ENCODE measurements around the gene DPF3. TPM values are rescaled to one million over a fixed set of nuclear protein-coding genes. Genes with fewer than 3 reads are reported as not detected.

DPF3 gene
- total and polyA plus RNA-seq, 9 of the 15 experiments (the other 6 are each of a cell fraction or from before 2014, with no cell fraction given) = 0.21 to 4.9 (median 1.2) TPM

DNA sequence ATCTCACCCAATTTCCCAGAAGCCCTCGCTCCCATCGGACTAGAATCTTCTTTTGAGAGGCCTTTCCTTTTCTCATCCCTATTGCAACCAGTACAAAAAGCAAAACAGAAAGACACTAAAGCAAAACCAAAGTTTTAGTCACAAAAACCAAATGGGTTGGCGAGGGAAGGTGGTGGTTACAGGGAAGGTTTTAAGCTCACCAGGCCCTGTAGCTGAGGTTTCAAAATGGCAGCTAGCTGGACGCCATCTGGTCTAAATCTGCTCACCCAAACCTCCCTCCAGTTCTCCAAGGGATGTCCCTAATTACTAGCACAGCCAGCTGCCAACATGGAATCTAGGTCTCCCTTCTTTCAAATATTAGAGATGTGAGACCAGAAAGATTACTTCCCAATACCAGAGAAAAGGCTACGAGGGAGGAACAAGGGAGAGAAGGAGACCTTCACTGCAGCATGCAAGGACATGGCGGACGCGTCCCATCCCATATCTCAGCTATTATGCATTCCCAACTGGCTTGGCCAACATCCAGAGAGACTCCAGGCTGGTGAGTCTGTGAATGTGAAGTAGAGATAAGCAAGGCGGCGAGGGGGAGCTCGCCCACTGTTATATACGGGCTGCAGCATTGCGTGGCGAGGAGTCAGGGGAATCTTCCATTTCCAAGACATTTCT lies 70.8 kb downstream of the DPF3 start (continued):
- TF ChIP-seq ZNF561 (CRISPR knock-in tag; conservative IDR thresholded peaks at IDR 0.05) (no peak), ZNF165 (CRISPR knock-in tag; IDR thresholded peaks at IDR 0.05; ENCODE audit: borderline replicate concordance) (no peak), YY1 (IDR thresholded peaks at IDR 0.05; ENCODE audit: borderline replicate concordance in 1 of 3, control insufficient read depth in 1 of 3, extremely low read depth in 1 of 3, insufficient read depth in 3 of 3, insufficient read length in 1 of 3, insufficient replicate concordance in 2 of 3, low read depth in 1 of 3, low read length in 2 of 3) (peak in 2 of 3 experiments; percentile 17 to 85), MIER1 (IDR thresholded peaks at IDR 0.05; ENCODE audit: low read depth) (no peak), ZNF518B (CRISPR knock-in tag; IDR thresholded peaks at IDR 0.05) (no peak), CREB1 (IDR thresholded peaks at IDR 0.05) (no peak), CREB1 (CRISPR knock-in tag; IDR thresholded peaks at IDR 0.05) (no peak), POLR2AphosphoS5 (IDR thresholded peaks at IDR 0.05; ENCODE audit: control insufficient read depth, insufficient read depth, low read depth, low read length) (peak; percentile 77), BACH1 (tag; IDR thresholded peaks at IDR 0.05) (0 out of 2 replicates have a peak, but pooled peaks have one; percentile 44), EP400 (IDR thresholded peaks at IDR 0.05) (peak; percentile 45), CBFA2T3 (IDR thresholded peaks at IDR 0.05) (peak; percentile 93), SMAD4 (CRISPR knock-in tag; conservative IDR thresholded peaks at IDR 0.05) (peak; percentile 85; the same call in 1 of the 2 replicates), JUN (IDR thresholded peaks at IDR 0.05; ENCODE audit: borderline replicate concordance, low read depth, low read length) (no peak), JUN (CRISPR knock-in tag; IDR thresholded peaks at IDR 0.05; ENCODE audit: borderline replicate concordance) (no peak), ZNF311 (CRISPR knock-in tag; IDR thresholded peaks at IDR 0.05) (no peak), ZNF644 (tag; IDR thresholded peaks at IDR 0.05; ENCODE audit: low read depth) (peak; percentile 71; the same call in 1 of the 2 replicates), ELF2 (CRISPR knock-in tag; IDR thresholded peaks at IDR 0.05) (no peak), COPS2 (conservative IDR thresholded peaks at IDR 0.05) (no peak), PHB2 (IDR thresholded peaks at IDR 0.05; ENCODE audit: low read depth) (no peak), PML (IDR thresholded peaks at IDR 0.05; ENCODE audit: low read length) (peak; percentile 72), CC2D1A (IDR thresholded peaks at IDR 0.05) (peak; percentile 46; the same call in 1 of the 2 replicates)
- TF ChIP-seq, protein P1, sequence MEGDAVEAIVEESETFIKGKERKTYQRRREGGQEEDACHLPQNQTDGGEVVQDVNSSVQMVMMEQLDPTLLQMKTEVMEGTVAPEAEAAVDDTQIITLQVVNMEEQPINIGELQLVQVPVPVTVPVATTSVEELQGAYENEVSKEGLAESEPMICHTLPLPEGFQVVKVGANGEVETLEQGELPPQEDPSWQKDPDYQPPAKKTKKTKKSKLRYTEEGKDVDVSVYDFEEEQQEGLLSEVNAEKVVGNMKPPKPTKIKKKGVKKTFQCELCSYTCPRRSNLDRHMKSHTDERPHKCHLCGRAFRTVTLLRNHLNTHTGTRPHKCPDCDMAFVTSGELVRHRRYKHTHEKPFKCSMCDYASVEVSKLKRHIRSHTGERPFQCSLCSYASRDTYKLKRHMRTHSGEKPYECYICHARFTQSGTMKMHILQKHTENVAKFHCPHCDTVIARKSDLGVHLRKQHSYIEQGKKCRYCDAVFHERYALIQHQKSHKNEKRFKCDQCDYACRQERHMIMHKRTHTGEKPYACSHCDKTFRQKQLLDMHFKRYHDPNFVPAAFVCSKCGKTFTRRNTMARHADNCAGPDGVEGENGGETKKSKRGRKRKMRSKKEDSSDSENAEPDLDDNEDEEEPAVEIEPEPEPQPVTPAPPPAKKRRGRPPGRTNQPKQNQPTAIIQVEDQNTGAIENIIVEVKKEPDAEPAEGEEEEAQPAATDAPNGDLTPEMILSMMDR (IDR thresholded peaks at IDR 0.05 in 2 of 3, conservative IDR thresholded peaks at IDR 0.05 in 1 of 3; ENCODE audit: insufficient read depth in 2 of 3, low read depth in 1 of 3, low read length in 3 of 3) = peak in 1 of 3 experiments; percentile 22; a peak in 2 of 6 replicates

Data from K562 (cell line).